HepG2 (cell line): ENCODE measurements around the gene COPS8. TPM values are rescaled to one million over a fixed set of nuclear protein-coding genes. Genes with fewer than 3 reads are reported as not detected.

Experiments used
- ADNP ChIP-seq: sonication (generic); formaldehyde crosslinking; IDR thresholded peaks from 2 replicates; pipeline ENCODE4 v1.4.0; 2020; ENCODE audit warnings: missing genetic modification reagents
- CAMTA2 ChIP-seq: sonication (generic); formaldehyde crosslinking; IDR thresholded peaks from 2 replicates; pipeline ENCODE4 v1.4.0; 2020; ENCODE audit warnings: mild to moderate bottlenecking, missing genetic modification reagents, borderline replicate concordance
- DNMT1 ChIP-seq: sonication (generic); formaldehyde crosslinking; IDR thresholded peaks from 2 replicates; pipeline ENCODE4 v1.5.1; 2020; ENCODE audit warnings: mild to moderate bottlenecking, missing genetic modification reagents
- FOXC1 ChIP-seq: sonication (generic); formaldehyde crosslinking; IDR thresholded peaks from 2 replicates; pipeline ENCODE4 v1.8.0; 2022; ENCODE audit warnings: mild to moderate bottlenecking, missing genetic modification reagents, borderline replicate concordance
- HDAC2 ChIP-seq: sonication (generic); formaldehyde crosslinking; IDR thresholded peaks from 2 replicates; pipeline ENCODE4 v1.4.0; 2020; ENCODE audit warnings: missing genetic modification reagents
- KLF6 ChIP-seq: IDR thresholded peaks from 2 replicates; pipeline ENCODE4 v1.8.0; 2016; ENCODE audit warnings: missing biosample characterization, missing genetic modification reagents
- LRRFIP1 ChIP-seq: sonication (generic); formaldehyde crosslinking; conservative IDR thresholded peaks from 2 replicates; pipeline ENCODE4 v1.4.0; 2020; ENCODE audit warnings: missing genetic modification reagents
- MIER3 ChIP-seq: IDR thresholded peaks from 2 replicates; pipeline ENCODE4 v1.6.1; 2016; ENCODE audit warnings: missing compliant biosample characterization, borderline replicate concordance
- MZF1 ChIP-seq: sonication (generic); formaldehyde crosslinking; IDR thresholded peaks from 2 replicates; pipeline ENCODE4 v1.8.1; 2023; ENCODE audit warnings: mild to moderate bottlenecking, missing genetic modification reagents, borderline replicate concordance
- RNF2 ChIP-seq: fragments of 450-650 bp; conservative IDR thresholded peaks from 2 replicates; pipeline ENCODE4 v1.6.1; 2016; ENCODE audit warnings: low read depth
- SETDB1 ChIP-seq: sonication (generic); formaldehyde crosslinking; IDR thresholded peaks from 2 replicates; pipeline ENCODE4 v1.5.1; 2020; ENCODE audit warnings: missing genetic modification reagents, mild to moderate bottlenecking, borderline replicate concordance
- SKI ChIP-seq: fragments of 450-650 bp; IDR thresholded peaks from one replicate; pipeline ENCODE4 v1.6.1; 2018; ENCODE audit warnings: mild to moderate bottlenecking; ENCODE audit not compliant: partially characterized antibody
- SNAPC2 ChIP-seq: sonication (generic); formaldehyde crosslinking; IDR thresholded peaks from 2 replicates; pipeline ENCODE4 v1.8.1; 2022; ENCODE audit warnings: mild to moderate bottlenecking, missing genetic modification reagents
- ZNF12 ChIP-seq: sonication (generic); formaldehyde crosslinking; IDR thresholded peaks from 2 replicates; pipeline ENCODE4 v1.5.0; 2020; ENCODE audit warnings: missing genetic modification reagents
- ZNF333 ChIP-seq: sonication (generic); formaldehyde crosslinking; IDR thresholded peaks from 2 replicates; pipeline ENCODE4 v1.4.0; 2020; ENCODE audit warnings: mild to moderate bottlenecking, missing genetic modification reagents, borderline replicate concordance
- ZNF543 ChIP-seq: sonication (generic); formaldehyde crosslinking; IDR thresholded peaks from 2 replicates; pipeline ENCODE4 v1.4.0; 2020; ENCODE audit warnings: mild to moderate bottlenecking, missing genetic modification reagents
- ZNF660 ChIP-seq: sonication (generic); formaldehyde crosslinking; IDR thresholded peaks from 2 replicates; pipeline ENCODE4 v1.5.1; 2020; ENCODE audit warnings: mild to moderate bottlenecking, low read depth, missing genetic modification reagents, borderline replicate concordance
- ZNF7 ChIP-seq: IDR thresholded peaks from 2 replicates; pipeline ENCODE4 v1.6.1; 2016; ENCODE audit warnings: missing biosample characterization, missing genetic modification reagents
- ZNF704 ChIP-seq: sonication (generic); formaldehyde crosslinking; IDR thresholded peaks from 2 replicates; pipeline ENCODE4 v1.8.1; 2023; ENCODE audit warnings: mild to moderate bottlenecking, inconsistent platforms, moderate library complexity, missing genetic modification reagents, borderline replicate concordance
- ZNF816 ChIP-seq: sonication (generic); formaldehyde crosslinking; IDR thresholded peaks from 2 replicates; pipeline ENCODE4 v1.8.0; 2022; ENCODE audit warnings: missing genetic modification reagents, mild to moderate bottlenecking, borderline replicate concordance
- ZSCAN25 ChIP-seq: sonication (generic); formaldehyde crosslinking; IDR thresholded peaks from 2 replicates; pipeline ENCODE4 v1.8.0; 2022; ENCODE audit warnings: mild to moderate bottlenecking, missing genetic modification reagents
- polyA plus RNA-seq, 8 experiments: library from polyadenylated mRNA; depleted of rRNA in 3 of 8; stranded (reverse) in 7 of 8; unstranded in 1 of 8; fragments of >200 nt; fragmentation: Illumina TruSeq in 4 of 8; extraction: Trizol in 4 of 8; gene quantifications; 2 replicates each; pipeline versions ENCODE4 v1.2.1 to v1.2.3, GENCODE V29; 2011 to 2016; ENCODE audit warnings: low read depth in 4 of 8, missing spikeins in 1 of 8, mixed read lengths in 1 of 8; ENCODE audit not compliant: insufficient read depth in 1 of 8
- total RNA-seq, 5 experiments: library from RNA; depleted of rRNA; stranded (reverse); fragments of >200 nt; fragmentation: Illumina TruSeq; extraction: Trizol; gene quantifications; 2 replicates each; pipeline ENCODE4 v1.2.3, GENCODE V29; 2016; ENCODE audit warnings: low read depth in 1 of 5
- TF ChIP-seq, protein P1 (sequence below): sonication (generic); formaldehyde crosslinking; IDR thresholded peaks from 2 replicates; pipeline ENCODE4 v1.5.1; 2020; ENCODE audit warnings: mild to moderate bottlenecking, missing genetic modification reagents, moderate library complexity
- TF ChIP-seq, protein P2 (sequence below): sonication (generic); formaldehyde crosslinking; conservative IDR thresholded peaks from 2 replicates; pipeline ENCODE4 v1.8.0; 2022; ENCODE audit warnings: low read depth, missing genetic modification reagents

Gene COPS8
- total and polyA plus RNA-seq, 2 of the 13 experiments (the other 11 are each of a cell fraction or from before 2014, with no cell fraction given), result 86.3 to 96.6 TPM

- TF ChIP-seq ZNF704 (CRISPR knock-in tag), result no peak; the same call in 1 of the 2 replicates
- TF ChIP-seq, protein P1, sequence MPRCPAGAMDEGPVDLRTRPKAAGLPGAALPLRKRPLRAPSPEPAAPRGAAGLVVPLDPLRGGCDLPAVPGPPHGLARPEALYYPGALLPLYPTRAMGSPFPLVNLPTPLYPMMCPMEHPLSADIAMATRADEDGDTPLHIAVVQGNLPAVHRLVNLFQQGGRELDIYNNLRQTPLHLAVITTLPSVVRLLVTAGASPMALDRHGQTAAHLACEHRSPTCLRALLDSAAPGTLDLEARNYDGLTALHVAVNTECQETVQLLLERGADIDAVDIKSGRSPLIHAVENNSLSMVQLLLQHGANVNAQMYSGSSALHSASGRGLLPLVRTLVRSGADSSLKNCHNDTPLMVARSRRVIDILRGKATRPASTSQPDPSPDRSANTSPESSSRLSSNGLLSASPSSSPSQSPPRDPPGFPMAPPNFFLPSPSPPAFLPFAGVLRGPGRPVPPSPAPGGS, result peak; percentile 54; the same call in 1 of the 2 replicates
- TF ChIP-seq ADNP (CRISPR knock-in tag), result no peak
- TF ChIP-seq SNAPC2 (CRISPR knock-in tag), result no peak
- TF ChIP-seq ZNF7, result peak; percentile 10; the same call in 1 of the 2 replicates
- peak; percentile 68; the same call in 1 of the 2 replicates for TF ChIP-seq MIER3 (CRISPR knock-in tag)
- TF ChIP-seq, protein P2, sequence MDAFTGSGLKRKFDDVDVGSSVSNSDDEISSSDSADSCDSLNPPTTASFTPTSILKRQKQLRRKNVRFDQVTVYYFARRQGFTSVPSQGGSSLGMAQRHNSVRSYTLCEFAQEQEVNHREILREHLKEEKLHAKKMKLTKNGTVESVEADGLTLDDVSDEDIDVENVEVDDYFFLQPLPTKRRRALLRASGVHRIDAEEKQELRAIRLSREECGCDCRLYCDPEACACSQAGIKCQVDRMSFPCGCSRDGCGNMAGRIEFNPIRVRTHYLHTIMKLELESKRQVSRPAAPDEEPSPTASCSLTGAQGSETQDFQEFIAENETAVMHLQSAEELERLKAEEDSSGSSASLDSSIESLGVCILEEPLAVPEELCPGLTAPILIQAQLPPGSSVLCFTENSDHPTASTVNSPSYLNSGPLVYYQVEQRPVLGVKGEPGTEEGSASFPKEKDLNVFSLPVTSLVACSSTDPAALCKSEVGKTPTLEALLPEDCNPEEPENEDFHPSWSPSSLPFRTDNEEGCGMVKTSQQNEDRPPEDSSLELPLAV (CRISPR knock-in tag), result no peak
- TF ChIP-seq ZNF333, result no peak
- peak; percentile 95; the same call in 1 of the 2 replicates for TF ChIP-seq SETDB1
- TF ChIP-seq FOXC1 (CRISPR knock-in tag), result peak; percentile 77; the same call in 1 of the 2 replicates
- TF ChIP-seq SKI, result peak; percentile 79
- no peak for TF ChIP-seq KLF6 (CRISPR knock-in tag)
- peak; percentile 69; the same call in 1 of the 2 replicates for TF ChIP-seq RNF2
- TF ChIP-seq ZSCAN25 (CRISPR knock-in tag), result peak; percentile 79
- TF ChIP-seq MZF1, result no peak
- no peak for TF ChIP-seq ZNF660 (CRISPR knock-in tag)
- TF ChIP-seq DNMT1 (CRISPR knock-in tag), result no peak
- 0 out of 2 replicates have a peak, but pooled peaks have one; percentile 38 for TF ChIP-seq ZNF543 (CRISPR knock-in tag)
- TF ChIP-seq HDAC2 (CRISPR knock-in tag), result peak; percentile 95
- no peak for TF ChIP-seq LRRFIP1
- no peak; the same call in 1 of the 2 replicates for TF ChIP-seq ZNF12 (CRISPR knock-in tag)
- TF ChIP-seq ZNF816 (CRISPR knock-in tag), result no peak
- no peak for TF ChIP-seq CAMTA2 (CRISPR knock-in tag)
Measured at GRCh38 chr2:237075749-237076599, 9.7 kb upstream of the COPS8 start (continued).
